Upper lobe of left lung (tissue), 6 donors: ENCODE results near the gene VPS37B. TPM values are rescaled to one million over a fixed set of nuclear protein-coding genes. Genes with fewer than 3 reads are reported as not detected.

Experiments
- ATAC-seq, 2 donors: fragments of 200-7000 bp; cut with Tn5 transposase; one replicate each; pipeline ENCODE4 v1.9.1; 2022; ENCODE audit warnings: mild to moderate bottlenecking in 2 of 2, moderate library complexity in 2 of 2; ENCODE audit not compliant: low FRiP score in 2 of 2
- DNase-seq, 2 donors: peaks; one replicate each; pipeline ENCODE4 v3.0.0-alpha.2; 2019 to 2020
- H3K27ac ChIP-seq, 4 donors: fragments of 200-600 bp; sonication (generic); one replicate each; pipeline ENCODE4 v1.5.1; 2016 to 2019
- H3K27me3 ChIP-seq, 4 donors: fragments of 200-600 bp; sonication (generic); one replicate each; pipeline ENCODE4 v1.5.1; 2017 to 2019
- H3K36me3 ChIP-seq, 4 donors: fragments of 200-600 bp; sonication (generic); one replicate each; pipeline ENCODE4 v1.5.1; 2016 to 2019
- H3K4me1 ChIP-seq, 4 donors: fragments of 200-600 bp; sonication (generic); one replicate each; pipeline ENCODE4 v1.5.1; 2018 to 2019
- H3K4me3 ChIP-seq, 4 donors: fragments of 200-600 bp; sonication (generic); one replicate each; pipeline ENCODE4 v1.5.1; 2017 to 2019; ENCODE audit warnings: mild to moderate bottlenecking in 2 of 4, moderate library complexity in 1 of 4
- H3K9me3 ChIP-seq, 4 donors: fragments of 200-600 bp; sonication (generic); one replicate each; pipeline ENCODE4 v1.5.1; 2018 to 2019
- EP300 ChIP-seq, 4 donors: sonication (generic); formaldehyde crosslinking; IDR thresholded peaks; one replicate each; pipeline ENCODE4 v1.5.1; 2017; ENCODE audit warnings: antibody characterized with exemption in 4 of 4, control low read depth in 2 of 4
- POLR2A ChIP-seq, 4 donors: fragments of 450-650 bp; IDR thresholded peaks; one replicate each; pipeline ENCODE4 v1.5.1; 2016 to 2017; ENCODE audit warnings: antibody characterized with exemption in 4 of 4, mild to moderate bottlenecking in 2 of 4
- POLR2AphosphoS5 ChIP-seq, 2 donors: sonication (generic); formaldehyde crosslinking; IDR thresholded peaks; one replicate each; pipeline ENCODE4 v1.5.1; 2017; ENCODE audit warnings: antibody characterized with exemption in 2 of 2
- WGBS, 2 donors: methylation state at CpG; one replicate each; pipeline ENCODE4 v1.1.5; 2017 to 2018; 5-methylcytosine and 5-hydroxymethylcytosine counted together
- total RNA-seq, 6 donors: library from RNA; depleted of rRNA in 4 of 6; stranded (reverse); fragments of >200 nt in 4 of 6; gene quantifications; one replicate each; pipeline versions ENCODE4 v1.1.0 to v1.2.1, GENCODE V29; 2016 to 2021
- TF ChIP-seq, protein P1 (sequence below), 6 experiments: fragments of 450-650 bp in 4 of 6; fragments of 200-600 bp in 2 of 6; sonication (generic) in 2 of 6; IDR thresholded peaks; one replicate each; pipeline ENCODE4 v1.5.1; 2016 to 2019; ENCODE audit warnings: antibody characterized with exemption in 6 of 6
- donor health status: DM: no; HTN: no; CAD: no; lungs with moderate emphysema.
- donor health status: DM: no; HTN: yes; CAD: no; lungs with severe emphysema.

The VPS37B gene
- total RNA-seq, 6 donors from 2014 or later = 41.2 to 93.2 (median 64.0) TPM

DNA sequence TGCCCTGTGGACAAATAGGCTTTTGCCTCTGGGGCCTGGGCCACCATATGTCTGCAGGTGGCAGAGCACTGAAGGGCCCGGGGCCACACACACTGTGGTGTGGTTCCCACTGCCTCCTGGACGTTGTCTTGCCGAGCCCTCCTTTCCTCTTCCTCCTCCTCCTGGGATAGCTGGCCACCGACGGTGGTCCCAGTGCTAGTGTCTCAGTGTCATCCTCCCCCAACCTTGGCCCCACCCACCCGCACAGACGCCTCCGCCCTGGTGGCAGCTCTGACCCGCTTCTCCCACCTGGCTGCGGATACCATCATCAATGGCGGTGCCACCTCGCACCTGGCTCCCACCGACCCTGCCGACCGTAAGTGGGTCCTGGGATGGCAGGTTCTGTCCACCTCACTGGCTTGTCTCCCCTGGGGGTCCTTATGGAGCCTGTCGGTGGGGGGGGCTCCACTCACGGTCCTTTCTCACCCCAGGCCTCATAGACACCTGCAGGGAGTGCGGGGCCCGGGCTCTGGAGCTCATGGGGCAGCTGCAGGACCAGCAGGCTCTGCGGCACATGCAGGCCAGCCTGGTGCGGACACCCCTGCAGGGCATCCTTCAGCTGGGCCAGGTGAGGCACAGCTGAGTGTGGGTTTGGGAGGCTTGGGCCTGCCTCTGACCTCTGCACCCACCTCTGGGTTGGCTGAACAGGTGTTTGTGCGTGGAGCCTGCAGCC, 37.2 kb downstream of the VPS37B start:
- DNase-seq = no peak
- 89 to 92% methylated on average over 19 to 20 of the region's 22 CpGs for WGBS, 2 donors
- TF ChIP-seq POLR2A (IDR thresholded peaks at IDR 0.05) = no peak

GRCh38 chr12:122858171-122858570, 37.8 kb downstream of the VPS37B start:
- 71 to 93% methylated on average over 3 to 12 of the region's 14 CpGs for WGBS, 2 donors
- H3K4me3 ChIP-seq = no peak overlapping the region
- H3K27ac ChIP-seq = no peak overlapping the region
- ATAC-seq (peak in 1 of 2 donors; percentile 38), DNase-seq (peak in 1 of 2 donors; percentile 70)
- peaks cover 17 to 28% (median 21%) of the 10 kb centered on the region in 4 donors for H3K4me1 ChIP-seq
- no peaks in the 10 kb centered on the region for H3K9me3 ChIP-seq
- no peaks in the 10 kb centered on the region for H3K27me3 ChIP-seq
- peaks cover 0 to 76% (median 34%) of the 10 kb centered on the region in 4 donors for H3K36me3 ChIP-seq
- TF ChIP-seq, protein P1, sequence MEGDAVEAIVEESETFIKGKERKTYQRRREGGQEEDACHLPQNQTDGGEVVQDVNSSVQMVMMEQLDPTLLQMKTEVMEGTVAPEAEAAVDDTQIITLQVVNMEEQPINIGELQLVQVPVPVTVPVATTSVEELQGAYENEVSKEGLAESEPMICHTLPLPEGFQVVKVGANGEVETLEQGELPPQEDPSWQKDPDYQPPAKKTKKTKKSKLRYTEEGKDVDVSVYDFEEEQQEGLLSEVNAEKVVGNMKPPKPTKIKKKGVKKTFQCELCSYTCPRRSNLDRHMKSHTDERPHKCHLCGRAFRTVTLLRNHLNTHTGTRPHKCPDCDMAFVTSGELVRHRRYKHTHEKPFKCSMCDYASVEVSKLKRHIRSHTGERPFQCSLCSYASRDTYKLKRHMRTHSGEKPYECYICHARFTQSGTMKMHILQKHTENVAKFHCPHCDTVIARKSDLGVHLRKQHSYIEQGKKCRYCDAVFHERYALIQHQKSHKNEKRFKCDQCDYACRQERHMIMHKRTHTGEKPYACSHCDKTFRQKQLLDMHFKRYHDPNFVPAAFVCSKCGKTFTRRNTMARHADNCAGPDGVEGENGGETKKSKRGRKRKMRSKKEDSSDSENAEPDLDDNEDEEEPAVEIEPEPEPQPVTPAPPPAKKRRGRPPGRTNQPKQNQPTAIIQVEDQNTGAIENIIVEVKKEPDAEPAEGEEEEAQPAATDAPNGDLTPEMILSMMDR (IDR thresholded peaks at IDR 0.05) = no peak
- TF ChIP-seq POLR2AphosphoS5 (IDR thresholded peaks at IDR 0.05) = no peak
- TF ChIP-seq EP300 (IDR thresholded peaks at IDR 0.05) = no peak
- no peak for TF ChIP-seq POLR2A (IDR thresholded peaks at IDR 0.05)

More for the DNA sequence above, 37.2 kb downstream of the VPS37B start:
- no peaks in the 10 kb centered on the region for H3K27me3 ChIP-seq
- H3K4me1 ChIP-seq = peaks cover 20 to 29% (median 24%) of the 10 kb centered on the region in 4 donors
- ATAC-seq = no peak
- no peaks in the 10 kb centered on the region for H3K9me3 ChIP-seq
- H3K36me3 ChIP-seq = peaks cover 0 to 76% (median 34%) of the 10 kb centered on the region in 4 donors
- H3K4me3 ChIP-seq = no peak overlapping the region
- no peak overlapping the region for H3K27ac ChIP-seq

DNA sequence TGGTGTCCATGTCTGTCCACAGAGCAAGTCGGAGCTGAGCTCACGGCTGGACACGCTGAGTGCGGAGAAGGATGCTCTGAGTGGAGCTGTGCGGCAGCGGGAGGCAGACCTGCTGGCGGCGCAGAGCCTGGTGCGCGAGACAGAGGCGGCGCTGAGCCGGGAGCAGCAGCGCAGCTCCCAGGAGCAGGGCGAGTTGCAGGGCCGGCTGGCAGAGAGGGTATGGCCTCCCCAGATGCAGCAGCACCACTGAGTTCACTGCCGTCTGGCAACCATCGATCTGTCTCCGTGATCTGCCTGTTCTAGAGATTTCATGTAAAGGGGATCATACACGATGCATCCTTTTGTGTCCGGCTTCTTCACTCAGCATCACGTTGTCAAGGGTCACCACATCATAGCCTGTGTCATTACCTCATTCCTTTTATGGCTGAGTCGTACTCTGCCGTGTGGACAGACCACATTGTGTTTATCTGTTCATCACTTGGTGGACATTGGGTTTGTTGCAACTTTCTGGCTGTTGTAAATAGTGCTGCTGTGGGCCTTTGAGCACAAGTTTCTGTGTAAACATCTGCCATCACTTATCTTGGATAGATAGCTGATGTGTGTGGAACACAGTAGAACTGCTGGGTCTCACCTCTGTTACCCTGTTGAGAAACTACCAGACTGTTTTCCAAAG, 38.8 kb downstream of the VPS37B start:
- no peak for DNase-seq
- no peak for TF ChIP-seq POLR2AphosphoS5 (IDR thresholded peaks at IDR 0.05)
- TF ChIP-seq, protein P1 (IDR thresholded peaks at IDR 0.05) = no peak
- no peak for TF ChIP-seq EP300 (IDR thresholded peaks at IDR 0.05)
- no peak for TF ChIP-seq POLR2A (IDR thresholded peaks at IDR 0.05)
- no peaks in the 10 kb centered on the region for H3K9me3 ChIP-seq
- H3K27me3 ChIP-seq = no peaks in the 10 kb centered on the region
- peaks cover 18 to 29% (median 24%) of the 10 kb centered on the region in 4 donors for H3K4me1 ChIP-seq
- ATAC-seq = no peak
- no peak overlapping the region for H3K4me3 ChIP-seq
- H3K36me3 ChIP-seq = peaks cover 0 to 76% (median 34%) of the 10 kb centered on the region in 4 donors
- no peak overlapping the region for H3K27ac ChIP-seq
- WGBS, 2 donors = 83 to 84% methylated on average over 14 to 24 of the region's 24 CpGs

GRCh38 chr12:122855928-122856831, 39.7 kb downstream of the VPS37B start:
- Histone ChIP-seq H3K36me3 (peaks cover 0 to 66% (median 31%) of the 10 kb centered on the region in 4 donors), H3K9me3 (no peaks in the 10 kb centered on the region), H3K27me3 (no peaks in the 10 kb centered on the region), H3K27ac (no peak overlapping the region), H3K4me1 (peaks cover 23 to 35% (median 33%) of the 10 kb centered on the region in 4 donors), H3K4me3 (no peak overlapping the region)
- WGBS, 2 donors = 91 to 94% methylated on average over 29 to 40 of the region's 40 CpGs
- DNase-seq (peak in 1 of 2 donors; percentile 81), ATAC-seq (no peak)
- no peak for TF ChIP-seq POLR2A (IDR thresholded peaks at IDR 0.05)

- Histone ChIP-seq H3K27me3 (no peaks in the 10 kb centered on the region), H3K27ac (no peak overlapping the region), H3K36me3 (peaks cover 0 to 59% (median 29%) of the 10 kb centered on the region in 4 donors), H3K9me3 (no peaks in the 10 kb centered on the region), H3K4me3 (no peak overlapping the region), H3K4me1 (peaks cover 21 to 32% (median 30%) of the 10 kb centered on the region in 4 donors)
- TF ChIP-seq, protein P1 (IDR thresholded peaks at IDR 0.05) = no peak
- TF ChIP-seq EP300 (IDR thresholded peaks at IDR 0.05) (no peak), POLR2A (IDR thresholded peaks at IDR 0.05) (no peak), POLR2AphosphoS5 (IDR thresholded peaks at IDR 0.05) (no peak)
- ATAC-seq (no peak), DNase-seq (no peak)
- WGBS, 2 donors = 89 to 93% methylated on average over 3 to 19 of the region's 24 CpGs
Observed at GRCh38 chr12:122855071-122855829, 40.7 kb downstream of the VPS37B start.
